Psoas muscle (tissue), 8 donors: ENCODE data around the gene NLRP3. TPM values are rescaled to one million over a fixed set of nuclear protein-coding genes. Genes with fewer than 3 reads are reported as not detected.
"Not testable (repeated sequence)": the region's sequence is repeated elsewhere in the genome, so short reads cannot be mapped to it uniquely, and the experiment has no call there.

ENCODE experiments used
- ATAC-seq, 4 donors: fragments of 200-7000 bp; cut with Tn5 transposase; one replicate each; pipeline ENCODE4 v1.9.1; 2020; ENCODE audit warnings: moderate library complexity in 3 of 4, mild to moderate bottlenecking in 2 of 4
- DNase-seq, 2 donors: peaks; one replicate each; pipeline ENCODE4 v3.0.0-alpha.2; 2020
- H3K27ac ChIP-seq: fragments of 200-600 bp; one replicate; pipeline ENCODE4 v1.8.0; 2022
- H3K27me3 ChIP-seq, 3 donors: fragments of 200-600 bp in 1 of 3; one replicate each; pipeline versions ENCODE4 v1.6.1 to v1.8.0; 2013 to 2022; ENCODE audit warnings: low read length in 2 of 3, mild to moderate bottlenecking in 2 of 3, moderate library complexity in 1 of 3; ENCODE audit not compliant: insufficient read depth in 3 of 3
- H3K36me3 ChIP-seq, 2 donors: fragments of 200-600 bp in 1 of 2; one replicate each; pipeline versions ENCODE4 v1.6.1 to v1.8.0; 2013 to 2022; ENCODE audit warnings: low read depth in 1 of 2, mild to moderate bottlenecking in 1 of 2, moderate library complexity in 1 of 2; ENCODE audit not compliant: insufficient read depth in 1 of 2
- H3K4me1 ChIP-seq: fragments of 200-600 bp; one replicate; pipeline ENCODE4 v1.8.0; 2022
- H3K4me3 ChIP-seq: fragments of 200-600 bp; one replicate; pipeline ENCODE4 v1.8.0; 2022; ENCODE audit warnings: mild to moderate bottlenecking
- H3K9me3 ChIP-seq: fragments of 200-600 bp; one replicate; pipeline ENCODE4 v1.8.0; 2022
- WGBS, 3 donors: extraction: QIAGEN DNeasy Blood & Tissue Kit; methylation state at CpG; one replicate each; pipeline versions ENCODE4 v1.1.6 to v1.1.7; 2013; 5-methylcytosine and 5-hydroxymethylcytosine counted together
- intact Hi-C, 2 donors: fragments of 100-400 bp; cut with DNase I; formaldehyde crosslinking; loops; one replicate each; pipeline versions ENCODE4 v1.11.0 to v1.14.2; 2022
- polyA plus RNA-seq, 3 donors: library from polyadenylated mRNA; stranded (reverse); fragments of 200-250 nt; gene quantifications; one replicate each; pipeline ENCODE4 v1.2.3, GENCODE V29; 2013
- total RNA-seq, 4 donors: library from RNA; stranded (reverse); fragmentation: NEBNext Ultra II Directional in 2 of 4; extraction: Animal tissue kit (Norgen Biotek cat#: 25700) in 2 of 4; gene quantifications; one replicate each; pipeline versions ENCODE4 v1.2.1 to v1.2.4, GENCODE V29; 2021 to 2023
- TF ChIP-seq, protein P1 (sequence below): fragments of 200-600 bp; IDR thresholded peaks from one replicate; pipeline ENCODE4 v1.8.0; 2022; ENCODE audit warnings: antibody characterized with exemption
- donor health status: healthy with polysubstance abuse.
- donor health status: DM: no; HTN: no; CAD: no; lungs with moderate emphysema.
- donor health status: Bipolar disorder and iron deficiency.
- donor health status: healthy.
- donor health status: DM: yes; HTN: yes; CAD: no.
- donor health status: DM: no; HTN: no; CAD: no.
- donor health status: DM: no; HTN: no; CAD: no.
- donor health status: DM: yes; HTN: yes; CAD: no.

NLRP3 gene
- total and polyA plus RNA-seq, 7 donors: 0.07 to 0.98 (median 0.27) TPM

DNA sequence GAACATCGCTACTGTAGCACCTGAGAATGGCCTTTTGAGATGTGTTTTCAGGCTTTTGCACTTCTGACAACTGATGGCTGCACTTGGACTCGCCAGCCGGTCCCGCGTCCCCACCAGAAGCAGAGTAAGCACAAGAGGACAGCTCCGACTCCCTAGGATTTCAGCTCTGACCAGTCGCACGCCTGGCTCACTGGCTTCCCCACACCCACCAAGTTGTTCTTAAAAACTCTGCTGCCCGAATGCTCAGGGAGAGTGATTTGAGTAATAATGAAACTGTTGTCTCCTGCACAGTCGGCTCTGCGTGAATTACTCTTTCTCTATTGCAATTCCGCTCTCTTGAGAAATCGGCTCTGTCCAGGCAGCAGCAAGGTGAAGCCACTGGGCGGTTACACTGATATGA, 40.2 kb upstream of the NLRP3 start:
- intact Hi-C loops: loop anchor here in 1 of 2 donors (10.0 kb wide), 1 partner anchor 331 kb away; no protein-coding TSS in a partner anchor
- ATAC-seq (no peak), DNase-seq (no peak)
- peaks cover 0 to 11% (median 5%) of the 10 kb centered on the region in 3 donors for H3K27me3 ChIP-seq
- H3K4me1 ChIP-seq: no peaks in the 10 kb centered on the region
- H3K36me3 ChIP-seq: no peaks in the 10 kb centered on the region
- WGBS, 3 donors: 76 to 86% (median 82%) methylated on average over 14 of the region's 14 CpGs
- H3K27ac ChIP-seq: no peak overlapping the region
- TF ChIP-seq, protein P1, sequence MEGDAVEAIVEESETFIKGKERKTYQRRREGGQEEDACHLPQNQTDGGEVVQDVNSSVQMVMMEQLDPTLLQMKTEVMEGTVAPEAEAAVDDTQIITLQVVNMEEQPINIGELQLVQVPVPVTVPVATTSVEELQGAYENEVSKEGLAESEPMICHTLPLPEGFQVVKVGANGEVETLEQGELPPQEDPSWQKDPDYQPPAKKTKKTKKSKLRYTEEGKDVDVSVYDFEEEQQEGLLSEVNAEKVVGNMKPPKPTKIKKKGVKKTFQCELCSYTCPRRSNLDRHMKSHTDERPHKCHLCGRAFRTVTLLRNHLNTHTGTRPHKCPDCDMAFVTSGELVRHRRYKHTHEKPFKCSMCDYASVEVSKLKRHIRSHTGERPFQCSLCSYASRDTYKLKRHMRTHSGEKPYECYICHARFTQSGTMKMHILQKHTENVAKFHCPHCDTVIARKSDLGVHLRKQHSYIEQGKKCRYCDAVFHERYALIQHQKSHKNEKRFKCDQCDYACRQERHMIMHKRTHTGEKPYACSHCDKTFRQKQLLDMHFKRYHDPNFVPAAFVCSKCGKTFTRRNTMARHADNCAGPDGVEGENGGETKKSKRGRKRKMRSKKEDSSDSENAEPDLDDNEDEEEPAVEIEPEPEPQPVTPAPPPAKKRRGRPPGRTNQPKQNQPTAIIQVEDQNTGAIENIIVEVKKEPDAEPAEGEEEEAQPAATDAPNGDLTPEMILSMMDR: no peak
- no peaks in the 10 kb centered on the region for H3K9me3 ChIP-seq
- no peak overlapping the region for H3K4me3 ChIP-seq

DNA sequence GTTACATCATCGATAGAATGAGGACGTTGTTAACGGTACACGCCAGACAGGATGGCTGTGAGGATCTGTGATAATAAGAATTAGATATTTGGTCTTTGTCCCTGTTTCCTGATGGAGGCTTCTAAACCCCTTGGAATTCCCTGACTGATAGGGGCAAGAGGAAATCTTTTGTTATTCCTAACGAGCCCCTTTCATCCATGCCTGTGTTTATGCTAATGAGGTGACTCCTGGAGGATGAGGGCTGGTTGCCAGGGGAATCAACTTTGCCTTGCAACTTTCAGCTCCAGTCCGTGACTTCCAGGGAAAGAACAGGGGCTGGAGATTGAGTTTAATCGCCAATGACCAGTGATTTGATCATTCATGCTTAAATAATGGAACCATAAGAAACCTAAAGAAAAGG, 39.3 kb upstream of the NLRP3 start:
- H3K9me3 ChIP-seq: no peaks in the 10 kb centered on the region
- DNase-seq (no peak), ATAC-seq (no peak)
- TF ChIP-seq, protein P1: no peak
- no peak overlapping the region for H3K4me3 ChIP-seq
- H3K27me3 ChIP-seq: peaks cover 0 to 5% (median 5%) of the 10 kb centered on the region in 3 donors
- intact Hi-C loops: loop anchor here in 1 of 2 donors (10.0 kb wide), 1 partner anchor 332 kb away; no protein-coding TSS in a partner anchor
- H3K36me3 ChIP-seq: no peaks in the 10 kb centered on the region
- no peaks in the 10 kb centered on the region for H3K4me1 ChIP-seq
- H3K27ac ChIP-seq: no peak overlapping the region
- WGBS, 3 donors: 35 to 41% (median 38%) methylated on average over 7 of the region's 7 CpGs

DNA sequence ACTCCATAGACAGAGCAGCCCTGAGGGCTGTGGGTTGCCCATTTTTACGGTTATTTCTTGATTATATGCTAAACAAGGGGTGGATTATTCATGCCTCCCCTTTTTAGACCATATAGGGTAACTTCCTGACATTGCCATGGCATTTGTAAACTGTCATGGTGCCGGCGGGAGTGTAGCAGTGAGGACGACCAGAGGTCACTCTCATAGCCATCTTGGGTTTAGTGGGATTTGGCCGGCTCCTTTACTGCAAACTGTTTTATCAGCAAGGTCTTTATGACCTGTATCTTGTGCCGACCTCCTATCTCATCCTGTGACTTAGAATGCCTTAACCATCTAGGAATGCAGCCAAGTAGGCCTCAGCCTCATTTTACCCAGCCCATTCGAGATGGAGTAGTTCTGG, 38.3 kb upstream of the NLRP3 start:
- not testable (repeated sequence) for ATAC-seq, DNase-seq, H3K4me1 ChIP-seq, H3K27me3 ChIP-seq, H3K27ac ChIP-seq, H3K36me3 ChIP-seq, H3K4me3 ChIP-seq, H3K9me3 ChIP-seq
- intact Hi-C loops: loop anchor here in 1 of 2 donors (10.0 kb wide), 1 partner anchor 333 kb away; no protein-coding TSS in a partner anchor
- WGBS, 3 donors: 71 to 79% (median 73%) methylated on average over 7 of the region's 7 CpGs

DNA sequence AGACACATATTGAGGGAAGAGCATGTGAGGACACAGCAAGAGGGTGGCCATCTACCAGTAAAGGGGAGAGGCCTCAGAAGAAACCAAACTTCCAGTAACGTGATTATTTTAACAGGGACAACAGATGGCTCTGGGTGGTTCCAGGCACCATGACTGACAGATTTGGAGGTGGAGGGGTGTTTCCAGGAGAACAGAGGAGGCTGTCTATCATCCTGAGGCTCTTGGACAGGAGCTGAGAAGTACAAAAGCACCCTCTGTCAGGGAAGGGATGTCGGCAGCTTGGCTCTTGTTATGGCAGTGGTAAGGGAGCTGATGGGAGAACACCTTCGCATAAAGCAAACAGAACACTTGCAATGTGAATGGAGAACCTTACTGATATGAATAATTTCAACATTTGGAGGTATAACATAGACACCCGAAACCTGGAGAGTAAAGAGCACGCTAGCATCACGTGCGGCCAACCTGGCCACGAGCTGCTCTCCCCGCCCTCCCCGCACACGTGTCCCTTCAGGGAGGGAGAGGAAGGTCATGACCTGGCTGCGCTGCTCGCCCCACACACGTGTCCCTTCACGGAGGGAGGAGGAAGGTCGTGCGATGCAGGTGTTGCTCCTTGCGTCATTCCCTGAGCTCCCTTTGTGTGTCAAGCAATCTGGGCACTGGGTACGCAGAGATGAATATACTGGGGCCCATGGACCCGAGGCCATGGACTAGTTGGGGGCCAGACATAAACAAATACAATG, 37.5 kb upstream of the NLRP3 start:
- no peak for ATAC-seq
- Histone ChIP-seq H3K27ac (no peak overlapping the region), H3K27me3 (peaks cover 0 to 5% (median 3%) of the 10 kb centered on the region in 3 donors), H3K4me3 (no peak overlapping the region), H3K9me3 (no peaks in the 10 kb centered on the region), H3K4me1 (no peaks in the 10 kb centered on the region), H3K36me3 (no peaks in the 10 kb centered on the region)
- intact Hi-C loops: loop anchor here in 1 of 2 donors (10.0 kb wide), 1 partner anchor 334 kb away; no protein-coding TSS in a partner anchor
- TF ChIP-seq, protein P1: no peak
- 75 to 86% (median 82%) methylated on average over 20 of the region's 20 CpGs for WGBS, 3 donors
- DNase-seq: no peak

DNA sequence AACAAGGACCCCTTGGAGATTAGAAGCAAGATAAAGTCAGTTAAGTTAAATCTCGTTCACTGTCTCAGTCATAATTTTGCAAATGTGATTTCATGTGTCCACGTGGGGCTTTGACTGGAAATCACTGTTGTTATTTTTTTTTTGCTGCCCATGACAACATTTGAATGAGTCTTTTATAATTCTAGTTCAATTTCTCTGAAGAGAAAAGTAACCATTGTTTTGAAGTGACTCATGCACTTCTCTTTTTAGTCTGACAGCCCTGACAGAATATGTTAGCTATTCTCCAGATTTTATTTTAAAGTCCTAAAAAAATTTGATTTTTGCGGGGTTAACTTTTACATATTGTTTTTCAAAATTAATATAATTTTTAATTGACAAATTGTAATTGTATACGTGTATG, 30.7 kb upstream of the NLRP3 start:
- Histone ChIP-seq H3K4me1 (no peaks in the 10 kb centered on the region), H3K36me3 (no peaks in the 10 kb centered on the region), H3K27ac (no peak overlapping the region), H3K4me3 (no peak overlapping the region), H3K27me3 (no peaks in the 10 kb centered on the region), H3K9me3 (no peaks in the 10 kb centered on the region)
- intact Hi-C loops: loop anchor here in 1 of 2 donors (10.0 kb wide), 1 partner anchor 100 kb away; no protein-coding TSS in a partner anchor
- TF ChIP-seq, protein P1: no peak
- 72 to 75% (median 72%) methylated on average over 4 of the region's 4 CpGs for WGBS, 3 donors
- no peak for DNase-seq
- ATAC-seq: no peak
